ENCODE results near the gene TTC1.

Gene TTC1

DNA sequence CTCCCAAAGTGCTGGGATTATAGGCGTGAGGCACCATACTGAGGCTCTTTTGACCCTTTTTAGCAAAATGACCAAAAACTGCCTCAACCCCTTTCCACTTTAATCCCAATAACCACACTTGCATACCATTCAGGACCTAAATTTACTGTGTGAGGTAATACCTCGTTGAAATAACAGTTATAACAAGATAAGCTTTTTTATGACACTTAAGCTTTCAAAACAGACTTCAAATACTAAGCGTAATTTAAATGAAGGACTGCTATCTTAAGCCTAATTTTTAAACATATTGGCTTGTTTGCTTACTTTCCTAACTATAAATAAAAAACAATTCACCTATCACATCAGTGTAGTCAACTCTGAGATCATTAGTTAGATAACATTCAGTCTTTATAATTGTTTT is 72.6 kb downstream of the TTC1 start:
- Histone ChIP-seq H3K27ac (ENCODE audit: low read depth, low read length) (no peak overlapping the region), H3K9me2 (replicated peaks; ENCODE audit: insufficient read depth, low read length) (no peaks in the 10 kb centered on the region)

DNA sequence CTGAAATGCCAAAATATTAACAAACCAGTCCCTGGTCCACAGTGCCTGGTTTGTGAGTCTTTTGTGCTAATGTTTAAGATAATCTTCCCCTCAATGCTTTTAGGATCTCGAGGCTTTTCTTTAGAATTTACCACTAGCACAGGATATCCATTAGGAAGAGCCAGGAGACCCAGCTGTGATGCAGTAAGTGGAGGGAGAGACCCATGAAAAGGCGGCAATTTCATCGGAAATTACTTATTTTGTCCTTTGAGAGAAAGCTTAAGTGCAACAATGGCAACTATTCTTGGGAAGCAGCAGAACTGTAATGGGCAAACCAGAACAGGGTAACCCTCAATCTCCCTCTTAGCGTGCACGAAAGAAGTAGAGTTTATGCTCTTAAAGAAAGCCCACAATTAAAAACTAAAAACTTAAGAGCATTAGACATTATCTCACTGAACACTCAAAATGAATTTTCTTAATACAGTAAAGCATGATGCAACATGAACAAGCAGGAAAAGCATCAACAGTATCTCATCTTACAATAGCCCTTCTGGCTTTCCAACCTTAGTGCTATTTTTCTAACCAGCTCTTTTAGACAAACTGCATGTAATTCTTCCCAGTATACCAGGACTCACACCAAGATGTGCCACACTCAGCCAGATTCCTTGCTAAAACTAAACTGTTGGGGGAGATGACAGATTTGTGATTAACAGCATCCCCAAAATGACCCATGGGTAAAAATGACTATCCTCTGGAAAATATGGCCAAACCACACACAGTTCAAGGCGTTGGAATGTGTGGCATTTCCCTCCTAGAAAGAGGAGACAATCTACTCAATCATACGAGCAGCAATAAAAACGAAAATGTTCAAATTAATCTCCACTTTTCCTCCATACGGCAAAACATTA is 73.9 kb downstream of the TTC1 start:
- no peaks in the 10 kb centered on the region for H4K20me1 ChIP-seq (ENCODE audit: low read depth, low read length)
- no peaks in the 10 kb centered on the region for H3K9me2 ChIP-seq (replicated peaks; ENCODE audit: insufficient read depth, low read length)
- H3K4me2 ChIP-seq (ENCODE audit: low read depth, low read length, poor library complexity, severe bottlenecking) = no peak overlapping the region
- no peak overlapping the region for H2AFZ ChIP-seq (ENCODE audit: low read depth, low read length, severe bottlenecking)
- no peak overlapping the region for H3K27ac ChIP-seq (ENCODE audit: low read depth, low read length)
- TF ChIP-seq, protein P1, sequence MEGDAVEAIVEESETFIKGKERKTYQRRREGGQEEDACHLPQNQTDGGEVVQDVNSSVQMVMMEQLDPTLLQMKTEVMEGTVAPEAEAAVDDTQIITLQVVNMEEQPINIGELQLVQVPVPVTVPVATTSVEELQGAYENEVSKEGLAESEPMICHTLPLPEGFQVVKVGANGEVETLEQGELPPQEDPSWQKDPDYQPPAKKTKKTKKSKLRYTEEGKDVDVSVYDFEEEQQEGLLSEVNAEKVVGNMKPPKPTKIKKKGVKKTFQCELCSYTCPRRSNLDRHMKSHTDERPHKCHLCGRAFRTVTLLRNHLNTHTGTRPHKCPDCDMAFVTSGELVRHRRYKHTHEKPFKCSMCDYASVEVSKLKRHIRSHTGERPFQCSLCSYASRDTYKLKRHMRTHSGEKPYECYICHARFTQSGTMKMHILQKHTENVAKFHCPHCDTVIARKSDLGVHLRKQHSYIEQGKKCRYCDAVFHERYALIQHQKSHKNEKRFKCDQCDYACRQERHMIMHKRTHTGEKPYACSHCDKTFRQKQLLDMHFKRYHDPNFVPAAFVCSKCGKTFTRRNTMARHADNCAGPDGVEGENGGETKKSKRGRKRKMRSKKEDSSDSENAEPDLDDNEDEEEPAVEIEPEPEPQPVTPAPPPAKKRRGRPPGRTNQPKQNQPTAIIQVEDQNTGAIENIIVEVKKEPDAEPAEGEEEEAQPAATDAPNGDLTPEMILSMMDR (IDR thresholded peaks at IDR 0.05; ENCODE audit: insufficient read depth, low read length, poor library complexity, severe bottlenecking) = no peak
- TF ChIP-seq EZH2phosphoT487 (conservative IDR thresholded peaks at IDR 0.05; ENCODE audit: low read length) = no peak
- no peaks in the 10 kb centered on the region for H3K79me2 ChIP-seq (ENCODE audit: insufficient read depth, low read length)
- no peak overlapping the region for H3K9ac ChIP-seq (ENCODE audit: low read length)
- no peaks in the 10 kb centered on the region for H3K36me3 ChIP-seq (ENCODE audit: low read length)
- H3K4me3 ChIP-seq (ENCODE audit: insufficient read depth, low read length, poor library complexity, severe bottlenecking) = no peak overlapping the region
- H3F3A ChIP-seq (ENCODE audit: insufficient read depth) = no peaks in the 10 kb centered on the region
- no peaks in the 10 kb centered on the region for H3K9me3 ChIP-seq (ENCODE audit: insufficient read depth, low read length)
- H3K27me3 ChIP-seq (ENCODE audit: low read length) = no peaks in the 10 kb centered on the region

More for the DNA sequence above, 72.6 kb downstream of the TTC1 start:
- no peaks in the 10 kb centered on the region for H3K79me2 ChIP-seq (ENCODE audit: insufficient read depth, low read length)
- no peaks in the 10 kb centered on the region for H3K27me3 ChIP-seq (ENCODE audit: low read length)
- H4K20me1 ChIP-seq (ENCODE audit: low read depth, low read length) = no peaks in the 10 kb centered on the region
- no peaks in the 10 kb centered on the region for H3K36me3 ChIP-seq (ENCODE audit: low read length)
- TF ChIP-seq EZH2phosphoT487 (conservative IDR thresholded peaks at IDR 0.05; ENCODE audit: low read length) = no peak
- TF ChIP-seq, protein P1 (IDR thresholded peaks at IDR 0.05; ENCODE audit: insufficient read depth, low read length, poor library complexity, severe bottlenecking) = no peak
- H3K9ac ChIP-seq (ENCODE audit: low read length) = no peak overlapping the region
- no peaks in the 10 kb centered on the region for H3F3A ChIP-seq (ENCODE audit: insufficient read depth)
- no peak overlapping the region for H3K4me3 ChIP-seq (ENCODE audit: insufficient read depth, low read length, poor library complexity, severe bottlenecking)
- no peak overlapping the region for H3K4me2 ChIP-seq (ENCODE audit: low read depth, low read length, poor library complexity, severe bottlenecking)
- no peak overlapping the region for H2AFZ ChIP-seq (ENCODE audit: low read depth, low read length, severe bottlenecking)
- no peaks in the 10 kb centered on the region for H3K9me3 ChIP-seq (ENCODE audit: insufficient read depth, low read length)

DNA sequence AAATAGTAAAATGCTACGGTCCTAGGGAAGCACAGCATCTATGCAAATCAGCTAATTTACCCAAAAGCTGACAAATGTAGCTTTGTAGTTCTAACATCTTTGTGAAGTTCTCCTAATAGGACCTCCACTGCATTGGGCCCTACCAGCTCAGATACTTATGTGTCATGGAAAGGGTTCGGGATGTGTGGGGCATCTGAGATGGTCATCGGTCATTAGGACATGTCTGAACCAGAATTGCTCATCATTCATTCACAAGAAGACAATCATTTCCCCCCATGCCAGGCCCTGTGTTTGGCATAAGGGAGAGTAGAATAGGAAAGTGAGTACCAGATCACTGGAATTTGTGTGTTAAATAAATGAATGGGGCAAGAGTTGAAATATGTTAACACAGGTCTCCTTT is 74.6 kb downstream of the TTC1 start:
- H3K36me3 ChIP-seq (ENCODE audit: low read length) = no peaks in the 10 kb centered on the region
- no peak overlapping the region for H3K27ac ChIP-seq (ENCODE audit: low read depth, low read length)
- H4K20me1 ChIP-seq (ENCODE audit: low read depth, low read length) = no peaks in the 10 kb centered on the region
- H3K4me2 ChIP-seq (ENCODE audit: low read depth, low read length, poor library complexity, severe bottlenecking) = no peak overlapping the region
- H3K9me3 ChIP-seq (ENCODE audit: insufficient read depth, low read length) = no peaks in the 10 kb centered on the region
- TF ChIP-seq EZH2phosphoT487 (conservative IDR thresholded peaks at IDR 0.05; ENCODE audit: low read length) = no peak
- TF ChIP-seq, protein P1 (IDR thresholded peaks at IDR 0.05; ENCODE audit: insufficient read depth, low read length, poor library complexity, severe bottlenecking) = no peak
- no peak overlapping the region for H2AFZ ChIP-seq (ENCODE audit: low read depth, low read length, severe bottlenecking)
- no peaks in the 10 kb centered on the region for H3F3A ChIP-seq (ENCODE audit: insufficient read depth)
- no peaks in the 10 kb centered on the region for H3K9me2 ChIP-seq (replicated peaks; ENCODE audit: insufficient read depth, low read length)
- H3K27me3 ChIP-seq (ENCODE audit: low read length) = no peaks in the 10 kb centered on the region
- no peak overlapping the region for H3K9ac ChIP-seq (ENCODE audit: low read length)
- H3K4me3 ChIP-seq (ENCODE audit: insufficient read depth, low read length, poor library complexity, severe bottlenecking) = no peak overlapping the region
- no peaks in the 10 kb centered on the region for H3K79me2 ChIP-seq (ENCODE audit: insufficient read depth, low read length)
